B cell (primary cell): ENCODE data around the gene CST5. TPM values are rescaled to one million over a fixed set of nuclear protein-coding genes. Genes with fewer than 3 reads are reported as not detected.
"Not testable (repeated sequence)": the region's sequence is repeated elsewhere in the genome, so short reads cannot be mapped to it uniquely, and the experiment has no call there.

Source experiments
- ATAC-seq: fragments of 200-7000 bp; cut with Tn5 transposase; one replicate; pipeline ENCODE4 v1.10.0; 2021; ENCODE audit warnings: low read depth, mild to moderate bottlenecking, moderate number of reproducible peaks, moderate library complexity
- CTCF ChIA-PET: fragments of 350-600 bp; sonication (Branson Sonifier 250); formaldehyde crosslinking; loops from one replicate; lab custom pipeline; 2021; ENCODE audit warnings: antibody characterized with exemption, inconsistent platforms; lab: Charles Lee
- POLR2A ChIA-PET: fragments of 350-600 bp; sonication (Branson Sonifier 250); formaldehyde crosslinking; loops from one replicate; lab custom pipeline; 2021; ENCODE audit warnings: antibody characterized with exemption; lab: Charles Lee
- DNase-seq: peaks from one replicate; pipeline ENCODE4 v3.0.0; 2013
- H2AFZ ChIP-seq: 2 replicates; pipeline ENCODE4 v1.6.1; 2012; ENCODE audit warnings: mild to moderate bottlenecking, low read depth, low read length; ENCODE audit not compliant: insufficient read depth, poor library complexity, severe bottlenecking
- H3K27ac ChIP-seq, 2 donors: 1 replicate in 1 of 2; 2 replicates in 1 of 2; pipeline ENCODE4 v1.5.1; 2012 to 2013; ENCODE audit warnings: low read length in 2 of 2, mild to moderate bottlenecking in 2 of 2, moderate library complexity in 1 of 2
- H3K27me3 ChIP-seq, 4 experiments: fragments of 200-600 bp in 1 of 4; sonication (generic) in 1 of 4; replicated peaks in 1 of 4; 1 replicate in 2 of 4; 2 replicates in 2 of 4; pipeline versions ENCODE4 v1.6.1 to v1.7.0; 2013 to 2016; ENCODE audit warnings: low read length in 3 of 4, mild to moderate bottlenecking in 2 of 4, mixed read lengths in 1 of 4, moderate library complexity in 1 of 4; ENCODE audit not compliant: insufficient read depth in 4 of 4, control insufficient read depth in 3 of 4; ENCODE audit errors: control extremely low read depth in 1 of 4
- H3K36me3 ChIP-seq, 2 experiments: replicated peaks in 1 of 2; 1 replicate in 1 of 2; 2 replicates in 1 of 2; pipeline versions ENCODE4 v1.6.1 to v1.7.1; 2013; ENCODE audit warnings: low read length in 1 of 2; ENCODE audit not compliant: insufficient read depth in 2 of 2, control insufficient read depth in 1 of 2; ENCODE audit errors: control extremely low read depth in 1 of 2, extremely low read depth in 1 of 2
- H3K4me1 ChIP-seq, 2 donors: fragments of 200-600 bp in 1 of 2; sonication (generic) in 1 of 2; 1 replicate in 1 of 2; 2 replicates in 1 of 2; pipeline versions ENCODE4 v1.5.1 to v1.6.1; 2013 to 2017; ENCODE audit warnings: low read length in 2 of 2; ENCODE audit not compliant: control insufficient read depth in 2 of 2, insufficient read depth in 2 of 2
- H3K4me2 ChIP-seq: replicated peaks from 2 replicates; pipeline ENCODE3; 2012; ENCODE audit warnings: mild to moderate bottlenecking, low read depth, low read length; ENCODE audit not compliant: poor library complexity, severe bottlenecking
- H3K4me3 ChIP-seq, 5 experiments: fragments of 200-600 bp in 1 of 5; sonication (generic) in 1 of 5; 1 replicate in 3 of 5; 2 replicates in 2 of 5; pipeline versions ENCODE4 v1.5.1 to v1.7.0; 2011 to 2016; ENCODE audit warnings: low read length in 4 of 5, mild to moderate bottlenecking in 4 of 5, low read depth in 2 of 5, control low read depth in 1 of 5, moderate library complexity in 1 of 5; ENCODE audit not compliant: insufficient read depth in 1 of 5; ENCODE audit errors: control extremely low read depth in 1 of 5, extremely low read depth in 1 of 5
- H3K79me2 ChIP-seq: fragments of 200-600 bp; sonication (generic); one replicate; pipeline ENCODE4 v1.6.0; 2016; ENCODE audit warnings: low read length; ENCODE audit not compliant: control insufficient read depth, insufficient read depth
- H3K9ac ChIP-seq: fragments of 200-600 bp; sonication (generic); 2 replicates; pipeline ENCODE4 v1.6.1; 2017; ENCODE audit warnings: mild to moderate bottlenecking, low read length, moderate library complexity
- H3K9me3 ChIP-seq, 3 donors: one replicate each; pipeline versions ENCODE4 v1.6.1 to v1.7.1; 2013; ENCODE audit warnings: low read length in 2 of 3; ENCODE audit not compliant: control insufficient read depth in 2 of 3, insufficient read depth in 1 of 3; ENCODE audit errors: control extremely low read depth in 1 of 3
- H4K20me1 ChIP-seq: 2 replicates; pipeline ENCODE4 v1.6.0; 2012; ENCODE audit warnings: mild to moderate bottlenecking, low read length; ENCODE audit not compliant: insufficient read depth, control insufficient read depth, poor library complexity, severe bottlenecking
- H3K27ac Mint-ChIP-seq: one replicate; pipeline ENCODE4 v1.8.0; 2021; ENCODE audit warnings: mixed read lengths
- H3K27me3 Mint-ChIP-seq: one replicate; pipeline ENCODE4 v1.8.0; 2021; ENCODE audit warnings: mixed read lengths
- H3K4me1 Mint-ChIP-seq: one replicate; pipeline ENCODE4 v1.8.0; 2021; ENCODE audit warnings: mixed read lengths
- H3K4me3 Mint-ChIP-seq: one replicate; pipeline ENCODE4 v1.8.0; 2021; ENCODE audit warnings: mixed read lengths
- H3K9me3 Mint-ChIP-seq: one replicate; pipeline ENCODE4 v1.8.0; 2022; ENCODE audit warnings: mixed read lengths; ENCODE audit not compliant: insufficient read depth
- EZH2 ChIP-seq: IDR thresholded peaks from 2 replicates; pipeline ENCODE4 v1.6.1; 2012; ENCODE audit warnings: borderline replicate concordance, low read depth, mild to moderate bottlenecking, moderate library complexity, low read length; ENCODE audit not compliant: insufficient read depth, poor library complexity, severe bottlenecking
- WGBS: methylation state at CpG from one replicate; pipeline ENCODE4 v1.1.5; 2013; ENCODE audit warnings: missing lambda C conversion rate; ENCODE audit not compliant: insufficient coverage; 5-methylcytosine and 5-hydroxymethylcytosine counted together
- intact Hi-C: fragments of 100-400 bp; cut with micrococcal nuclease; formaldehyde crosslinking; loops from one replicate; pipeline ENCODE4 v1.10.0; 2022
- polyA plus RNA-seq: library from polyadenylated mRNA; depleted of rRNA; stranded (reverse); fragments of >200 nt; gene quantifications from 2 replicates; pipeline ENCODE4 v1.2.3, GENCODE V29; 2012
- total RNA-seq, 2 donors: library from RNA; stranded (reverse); fragments of 120-200 nt in 1 of 2; gene quantifications; 1 replicate in 1 of 2; 2 replicates in 1 of 2; pipeline versions ENCODE4 v1.2.3 to v1.2.4, GENCODE V29; 2013 to 2022
- TF ChIP-seq, protein P1 (sequence below): fragments of 200-600 bp; IDR thresholded peaks from one replicate; pipeline ENCODE4 v1.8.0; 2022; ENCODE audit warnings: antibody characterized with exemption, mild to moderate bottlenecking

The CST5 gene
- total and polyA plus RNA-seq, 2 donors (not counting 1 experiment from before 2014, with no cell fraction given), result not detected

DNA sequence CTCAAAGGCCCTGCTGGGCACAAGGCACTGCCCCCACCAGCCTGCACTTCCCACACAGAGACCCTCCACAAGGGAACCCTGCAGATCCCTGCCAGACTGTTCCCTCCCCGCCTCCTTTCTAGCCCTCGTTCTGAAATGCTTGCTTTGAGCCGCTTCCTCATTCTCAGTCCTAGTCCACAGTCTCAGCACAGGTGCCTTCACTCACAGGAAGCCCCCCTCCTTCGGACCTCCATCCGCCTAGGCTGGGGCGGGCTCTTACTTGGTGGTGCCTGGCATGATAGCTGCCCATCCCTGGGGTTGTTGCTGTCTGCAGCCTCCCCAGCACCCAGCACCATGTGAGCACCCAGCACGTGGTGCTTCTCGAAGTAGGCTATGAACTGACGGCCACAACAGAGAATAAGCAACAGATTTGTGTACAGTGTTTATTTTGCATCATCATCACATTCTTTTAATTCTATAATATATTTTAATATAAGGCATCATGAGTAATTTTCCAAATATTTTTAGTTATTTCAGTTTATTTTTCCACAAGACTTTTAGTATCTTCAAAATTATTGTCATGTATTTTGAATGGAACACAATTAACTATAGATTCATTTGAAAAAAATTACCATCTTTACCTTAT lies 12.3 kb downstream of the CST5 start:
- H3K4me3 ChIP-seq, result no peak overlapping the region
- no peak for DNase-seq
- no peak overlapping the region for H3K9ac ChIP-seq
- H3K27me3 Mint-ChIP-seq, result peaks cover 14% of the 10 kb centered on the region
- H4K20me1 ChIP-seq, result no peaks in the 10 kb centered on the region
- no peaks in the 10 kb centered on the region for H3K4me1 Mint-ChIP-seq
- H3K4me2 ChIP-seq, result no peak overlapping the region
- no peaks in the 10 kb centered on the region for H3K36me3 ChIP-seq
- TF ChIP-seq, protein P1, sequence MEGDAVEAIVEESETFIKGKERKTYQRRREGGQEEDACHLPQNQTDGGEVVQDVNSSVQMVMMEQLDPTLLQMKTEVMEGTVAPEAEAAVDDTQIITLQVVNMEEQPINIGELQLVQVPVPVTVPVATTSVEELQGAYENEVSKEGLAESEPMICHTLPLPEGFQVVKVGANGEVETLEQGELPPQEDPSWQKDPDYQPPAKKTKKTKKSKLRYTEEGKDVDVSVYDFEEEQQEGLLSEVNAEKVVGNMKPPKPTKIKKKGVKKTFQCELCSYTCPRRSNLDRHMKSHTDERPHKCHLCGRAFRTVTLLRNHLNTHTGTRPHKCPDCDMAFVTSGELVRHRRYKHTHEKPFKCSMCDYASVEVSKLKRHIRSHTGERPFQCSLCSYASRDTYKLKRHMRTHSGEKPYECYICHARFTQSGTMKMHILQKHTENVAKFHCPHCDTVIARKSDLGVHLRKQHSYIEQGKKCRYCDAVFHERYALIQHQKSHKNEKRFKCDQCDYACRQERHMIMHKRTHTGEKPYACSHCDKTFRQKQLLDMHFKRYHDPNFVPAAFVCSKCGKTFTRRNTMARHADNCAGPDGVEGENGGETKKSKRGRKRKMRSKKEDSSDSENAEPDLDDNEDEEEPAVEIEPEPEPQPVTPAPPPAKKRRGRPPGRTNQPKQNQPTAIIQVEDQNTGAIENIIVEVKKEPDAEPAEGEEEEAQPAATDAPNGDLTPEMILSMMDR, result no peak
- no peak for TF ChIP-seq EZH2
- H3K4me3 Mint-ChIP-seq, result no peak overlapping the region
- CTCF ChIA-PET, result no interaction called here
- H3K79me2 ChIP-seq, result no peaks in the 10 kb centered on the region
- H3K27me3 ChIP-seq, result no peaks in the 10 kb centered on the region
- WGBS, result 4% methylated on average over 5 of the region's 9 CpGs
- no peaks in the 10 kb centered on the region for H3K9me3 ChIP-seq
- ATAC-seq, result no peak
- H2AFZ ChIP-seq, result no peak overlapping the region
- intact Hi-C loops, result no loop called here
- no peaks in the 10 kb centered on the region for H3K4me1 ChIP-seq
- H3K27ac ChIP-seq, result no peak overlapping the region
- POLR2A ChIA-PET, result no interaction called here
- H3K9me3 Mint-ChIP-seq, result peaks cover 3% of the 10 kb centered on the region
- H3K27ac Mint-ChIP-seq, result no peak overlapping the region

DNA sequence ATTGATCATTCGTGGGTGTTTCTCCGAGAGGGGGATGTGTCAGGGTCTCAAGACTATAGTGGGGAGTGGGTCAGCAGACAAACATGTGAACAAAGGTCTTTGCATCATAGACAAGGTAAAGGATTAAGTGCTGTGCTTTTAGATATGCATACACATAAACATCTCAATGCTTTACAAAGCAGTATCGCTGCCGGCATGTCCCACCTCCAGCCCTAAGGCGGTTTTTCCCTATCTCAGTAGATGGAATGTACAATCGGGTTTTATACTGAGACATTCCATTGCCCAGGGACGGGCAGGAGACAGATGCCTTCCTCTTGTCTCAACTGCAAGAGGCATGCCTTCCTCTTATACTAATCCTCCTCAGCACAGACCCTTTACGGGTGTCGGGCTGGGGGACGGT lies 18.8 kb downstream of the CST5 start:
- H3K4me2 ChIP-seq, H3K4me1 Mint-ChIP-seq, H3K9ac ChIP-seq, H3K27me3 Mint-ChIP-seq, H3K79me2 ChIP-seq, H3K4me3 ChIP-seq, CTCF ChIA-PET, intact Hi-C loops, H3K27me3 ChIP-seq, H3K9me3 Mint-ChIP-seq, POLR2A ChIA-PET, H3K4me1 ChIP-seq, H3K36me3 ChIP-seq, H3K9me3 ChIP-seq, H4K20me1 ChIP-seq, H3K4me3 Mint-ChIP-seq, H2AFZ ChIP-seq, DNase-seq, H3K27ac ChIP-seq, ATAC-seq, H3K27ac Mint-ChIP-seq: not testable (repeated sequence)
- whole genome bisulfite sequencing, result no CpG with 5 or more reads among the region's 10 CpGs
